K562 (cell line): ENCODE measurements around the gene CDC20B. TPM values are rescaled to one million over a fixed set of nuclear protein-coding genes. Genes with fewer than 3 reads are reported as not detected.
A peak's percentile ranks its signal among the peaks of the same experiment; 100 is the strongest.

Experiments
- ATAC-seq: fragments of 200-7000 bp; cut with Tn5 transposase; 3 replicates; pipeline ENCODE4 v1.9.1; 2020; ENCODE audit warnings: moderate library complexity
- BruUV-seq: library from RNA; stranded (reverse); fragments of 400-500 nt; replicated peaks from 2 replicates; lab custom pipeline; 2021; lab: Mats Ljungman, UMichigan
- CTCF ChIA-PET: fragments of 300-600 bp; formaldehyde crosslinking; extraction: SDS; loops from one replicate; lab custom pipeline; 2021; ENCODE audit warnings: low intra/inter-chr PET ratio; lab: Yijun Ruan, JAX
- POLR2A ChIA-PET: fragments of 300-600, 350-650 bp; sonication (Branson Sonifier 250); formaldehyde crosslinking; extraction: SDS; loops from one replicate; lab custom pipeline; 2021; ENCODE audit warnings: antibody characterized with exemption, inconsistent platforms; lab: Yijun Ruan, JAX
- DNase-seq, 4 experiments: peaks; one replicate each; pipeline versions ENCODE4 v3.0.0 to v3.0.0-alpha.2; 2011 to 2018; ENCODE audit warnings: low spot score in 3 of 4, mixed read lengths in 3 of 4; ENCODE audit errors: extremely low read depth in 1 of 4
- FAIRE-seq: peaks from 2 replicates; lab custom pipeline; 2011; peaks lifted over from hg19 to GRCh38; lab: Jason Lieb, UNC
- H2AFZ ChIP-seq: 2 replicates; pipeline ENCODE4 v1.6.0; 2011; ENCODE audit warnings: low read depth, low read length, control low read depth, inconsistent platforms
- H3K27ac ChIP-seq: fragments of 200-600 bp; 3 replicates; pipeline ENCODE4 v1.8.0; 2011; ENCODE audit warnings: low read depth, mild to moderate bottlenecking, control low read depth, inconsistent platforms, low read length, moderate library complexity, mixed read lengths; ENCODE audit errors: extremely low read depth
- H3K27me3 ChIP-seq, 2 experiments: fragments of 300-600 bp in 1 of 2; 2 replicates in 1 of 2; 3 replicates in 1 of 2; pipeline versions ENCODE4 v1.6.0 to v1.8.0; 2011; ENCODE audit warnings: inconsistent platforms in 2 of 2, low read length in 2 of 2, mild to moderate bottlenecking in 1 of 2, mixed read lengths in 1 of 2, moderate library complexity in 1 of 2; ENCODE audit not compliant: control insufficient read depth in 2 of 2, insufficient read depth in 2 of 2
- H3K36me3 ChIP-seq: fragments of 300-600 bp; 3 replicates; pipeline ENCODE4 v1.8.0; 2011; ENCODE audit warnings: mild to moderate bottlenecking, low read length, inconsistent platforms; ENCODE audit not compliant: control insufficient read depth, insufficient read depth
- H3K4me1 ChIP-seq, 2 experiments: fragments of 200-600 bp in 1 of 2; replicated peaks in 1 of 2; 2 replicates in 1 of 2; 3 replicates in 1 of 2; pipeline versions ENCODE4 v1.5.1 to v1.8.0; 2011; ENCODE audit warnings: inconsistent platforms in 2 of 2, low read length in 2 of 2, mild to moderate bottlenecking in 1 of 2, mixed read lengths in 1 of 2, moderate library complexity in 1 of 2; ENCODE audit not compliant: control insufficient read depth in 2 of 2, insufficient read depth in 2 of 2
- H3K4me2 ChIP-seq: 2 replicates; pipeline ENCODE4 v1.6.1; 2011; ENCODE audit warnings: low read length, control low read depth, inconsistent platforms, mixed read lengths; ENCODE audit not compliant: insufficient read depth
- H3K4me3 ChIP-seq: fragments of 200-600 bp; sonication (generic), shearing (Covaris generic); 2 replicates; pipeline ENCODE4 v1.5.1; 2016; ENCODE audit warnings: control low read depth, inconsistent platforms
- H3K79me2 ChIP-seq: fragments of 200-600 bp; 3 replicates; pipeline ENCODE4 v1.8.0; 2011; ENCODE audit warnings: low read length, inconsistent platforms; ENCODE audit not compliant: control insufficient read depth, insufficient read depth
- H3K9ac ChIP-seq, 2 experiments: 2 replicates each; pipeline versions ENCODE4 v1.6.0 to v1.6.1; 2011; ENCODE audit warnings: low read depth in 2 of 2, low read length in 2 of 2, control low read depth in 1 of 2, inconsistent platforms in 1 of 2, mild to moderate bottlenecking in 1 of 2, mixed read lengths in 1 of 2; ENCODE audit not compliant: insufficient read depth in 1 of 2
- H3K9me1 ChIP-seq: one replicate; pipeline ENCODE4 v1.6.0; 2011; ENCODE audit warnings: inconsistent platforms, mild to moderate bottlenecking, low read length, moderate library complexity; ENCODE audit not compliant: control insufficient read depth, insufficient read depth
- H3K9me3 ChIP-seq: replicated peaks from 2 replicates; pipeline ENCODE4 v1.5.1; 2011; ENCODE audit warnings: low read depth, low read length, inconsistent platforms; ENCODE audit not compliant: control insufficient read depth, insufficient read depth
- H4K20me1 ChIP-seq: replicated peaks from 2 replicates; pipeline ENCODE4 v1.6.1; 2011; ENCODE audit warnings: low read length, inconsistent platforms, mixed read lengths; ENCODE audit not compliant: control insufficient read depth, insufficient read depth
- CTCF ChIP-seq, 3 experiments: IDR thresholded peaks in 2 of 3; conservative IDR thresholded peaks in 1 of 3; 2 replicates each; pipeline ENCODE4 v1.5.1; 2011 to 2012; ENCODE audit warnings: low read length in 3 of 3, mild to moderate bottlenecking in 3 of 3, control low read depth in 2 of 3, improper control_type of control experiment in 1 of 3, inconsistent platforms in 1 of 3, low read depth in 1 of 3, mixed read lengths in 1 of 3, moderate library complexity in 1 of 3; ENCODE audit not compliant: insufficient read depth in 2 of 3
- HMBOX1 ChIP-seq: sonication (generic); IDR thresholded peaks from 2 replicates; pipeline ENCODE4 v1.6.1; 2016
- JUN ChIP-seq, 2 experiments: sonication (generic) in 1 of 2; formaldehyde crosslinking in 1 of 2; IDR thresholded peaks; 2 replicates each; pipeline versions ENCODE4 v1.6.1 to v1.8.0; 2012 to 2022; ENCODE audit warnings: borderline replicate concordance in 2 of 2, mild to moderate bottlenecking in 2 of 2, improper control_type of control experiment in 1 of 2, low read depth in 1 of 2, low read length in 1 of 2, missing genetic modification reagents in 1 of 2
- NR2C1 ChIP-seq, 2 experiments: fragments of 450-650 bp; IDR thresholded peaks; 2 replicates each; pipeline ENCODE4 v1.6.1; 2017; ENCODE audit warnings: mild to moderate bottlenecking in 2 of 2, antibody characterized with exemption in 1 of 2, inconsistent platforms in 1 of 2, missing compliant biosample characterization in 1 of 2, missing genetic modification characterization in 1 of 2
- RAD21 ChIP-seq, 2 experiments: fragments of 250-450 bp in 1 of 2; fragments of 450-650 bp in 1 of 2; sonication (Bioruptor Pico) in 1 of 2; formaldehyde crosslinking in 1 of 2; IDR thresholded peaks in 1 of 2; conservative IDR thresholded peaks in 1 of 2; 2 replicates each; pipeline versions ENCODE4 v1.4.0 to v1.8.0; 2020 to 2022; ENCODE audit warnings: mild to moderate bottlenecking in 2 of 2, moderate library complexity in 1 of 2
- SFPQ ChIP-seq: fragments of 200-400 bp; formaldehyde crosslinking; IDR thresholded peaks from 2 replicates; pipeline ENCODE4 v1.6.1; 2017; ENCODE audit warnings: mild to moderate bottlenecking, low read depth, low read length, moderate library complexity
- STAT5B ChIP-seq: fragments of 250-450 bp; sonication (Bioruptor Pico); IDR thresholded peaks from 2 replicates; pipeline ENCODE4 v1.8.0; 2021; ENCODE audit warnings: mild to moderate bottlenecking, inconsistent platforms
- ZNF384 ChIP-seq: IDR thresholded peaks from 2 replicates; pipeline ENCODE4 v1.6.1; 2012; ENCODE audit warnings: low read depth, low read length, improper control_type of control experiment
- ZNF395 ChIP-seq: fragments of 200-800 bp; sonication (Bioruptor generic); IDR thresholded peaks from 2 replicates; pipeline ENCODE4 v1.6.1; 2017; ENCODE audit warnings: missing genetic modification characterization, missing compliant biosample characterization
- WGBS: fragments of 100-300 bp; shearing (Covaris generic); methylation state at CpG from one replicate; pipeline ENCODE4 v1.1.6; 2016; ENCODE audit warnings: low coverage, mixed read lengths; ENCODE audit not compliant: insufficient coverage; ENCODE audit errors: missing lambda C conversion rate; 5-methylcytosine and 5-hydroxymethylcytosine counted together
- in situ Hi-C: fragments of 300-500 bp; cut with MboI; formaldehyde crosslinking; loops from 4 replicates; pipeline ENCODE4 v1.15.0; 2018; ENCODE audit warnings: inconsistent platforms, mixed read lengths
- intact Hi-C: fragments of 100-400 bp; cut with micrococcal nuclease; formaldehyde crosslinking; loops from 2 replicates; pipeline ENCODE4 v1.14.2; 2022
- polyA plus RNA-seq, 8 experiments: library from polyadenylated mRNA; depleted of rRNA in 4 of 8; stranded (reverse) in 5 of 8; unstranded in 3 of 8; fragments of >200 nt; fragmentation: Nextera tagmentation in 2 of 8; fragmentation: Illumina TruSeq in 1 of 8; extraction: Ambion mirVana in 2 of 8; extraction: Trizol in 1 of 8; gene quantifications; 2 replicates each; pipeline versions ENCODE4 v1.2.1 to v1.2.3, GENCODE V29; 2011 to 2014; ENCODE audit warnings: inconsistent platforms in 1 of 8, missing spikeins in 1 of 8
- total RNA-seq, 7 experiments: library from RNA; depleted of rRNA in 6 of 7; stranded (reverse); fragments of >200 nt in 6 of 7; fragmentation: Illumina TruSeq in 2 of 7; extraction: Trizol in 2 of 7; gene quantifications; 2 replicates each; pipeline versions ENCODE4 v1.2.1 to v1.2.3, GENCODE V29; 2011 to 2021; ENCODE audit warnings: low replicate concordance in 1 of 7

CDC20B gene
- total and polyA plus RNA-seq, 9 of the 15 experiments (the other 6 are each of a cell fraction or from before 2014, with no cell fraction given): 0.04 TPM; not detected in 8

- H3K4me3 ChIP-seq: no peak overlapping the region
- H4K20me1 ChIP-seq: no peaks in the 10 kb centered on the region
- no peaks in the 10 kb centered on the region for H3K9me1 ChIP-seq
- H3K9ac ChIP-seq: no peak overlapping the region
- no peak overlapping the region for H3K27ac ChIP-seq
- in situ Hi-C loops (no loop called here), intact Hi-C loops (no loop called here)
- no peaks in the 10 kb centered on the region for H3K9me3 ChIP-seq
- TF ChIP-seq CTCF (IDR thresholded peaks at IDR 0.05 in 2 of 3, conservative IDR thresholded peaks at IDR 0.05 in 1 of 3; ENCODE audit: insufficient read depth in 2 of 3, low read depth in 1 of 3, low read length in 3 of 3): peak; percentile 3 to 54 (median 40); a peak in 3 of 6 replicates
- peak; percentile 29 to 52; a peak in 3 of 4 replicates for TF ChIP-seq RAD21 (CRISPR knock-in tag; conservative IDR thresholded peaks at IDR 0.05 in 1 of 2, IDR thresholded peaks at IDR 0.05 in 1 of 2)
- TF ChIP-seq HMBOX1: no peak
- TF ChIP-seq SFPQ: no peak
- TF ChIP-seq JUN (IDR thresholded peaks at IDR 0.05; ENCODE audit: borderline replicate concordance, low read depth, low read length): no peak
- TF ChIP-seq JUN (CRISPR knock-in tag; IDR thresholded peaks at IDR 0.05; ENCODE audit: borderline replicate concordance): no peak
- TF ChIP-seq ZNF384: peak; percentile 79; the same call in 1 of the 2 replicates
- TF ChIP-seq ZNF395 (CRISPR knock-in tag): no peak
- no peak for TF ChIP-seq NR2C1 (IDR thresholded peaks at IDR 0.05)
- TF ChIP-seq NR2C1 (tag; IDR thresholded peaks at IDR 0.05): no peak
- TF ChIP-seq STAT5B: no peak
- no peaks in the 10 kb centered on the region for H3K36me3 ChIP-seq
- H3K4me2 ChIP-seq: no peak overlapping the region
- peaks cover 1 to 17% of the 10 kb centered on the region in 2 experiments; a peak in 2 of 5 replicates for H3K27me3 ChIP-seq
- no peaks in the 10 kb centered on the region for H3K79me2 ChIP-seq
- H3K4me1 ChIP-seq: no peaks in the 10 kb centered on the region; a peak in 1 of 5 replicates
- FAIRE-seq (peak; percentile 76), ATAC-seq (peak; percentile 70), DNase-seq (peak in 2 of 4 experiments; percentile 37 to 38)
- no TSS peak for BruUV-seq
- H2AFZ ChIP-seq: no peak overlapping the region
- POLR2A ChIA-PET: interaction anchor here (0.7 to 0.8 kb wide), 2 partner anchors 11 to 13 kb away, joined by 3 to 4 read pairs; no protein-coding TSS in a partner anchor
- 13% methylated on average over 4 of the region's 4 CpGs for WGBS
- CTCF ChIA-PET: no interaction called here
These were observed 14.4 kb upstream of the CDC20B start for GRCh38 chr5:55187370-55187769.
